Middle frontal gyrus (tissue), 1 donor: ENCODE measurements around the gene IGFN1.
"Not testable (repeated sequence)": the region's sequence is repeated elsewhere in the genome, so short reads cannot be mapped to it uniquely, and the experiment has no call there.

Source experiments
- DNase-seq: peaks from one replicate; pipeline ENCODE4 v3.0.0-alpha.2; 2015; ENCODE audit warnings: low spot score; ENCODE audit errors: extremely low spot score

Gene IGFN1

GRCh38 chr1:201163036-201163435 lies 27.6 kb upstream of the IGFN1 start:
- not testable (repeated sequence) for DNase-seq

- DNase-seq = no peak
Measured at GRCh38 chr1:201163707-201164106, 26.9 kb upstream of the IGFN1 start.

- DNase-seq = no peak
Measured at GRCh38 chr1:201164645-201165044, 26.0 kb upstream of the IGFN1 start.

- DNase-seq = no peak
Measured at GRCh38 chr1:201167041-201167991, 23.3 kb upstream of the IGFN1 start.

GRCh38 chr1:201169203-201169602 lies 21.4 kb upstream of the IGFN1 start:
- DNase-seq = no peak

- DNase-seq = no peak
Measured at GRCh38 chr1:201169971-201170532, 20.6 kb upstream of the IGFN1 start.

GRCh38 chr1:201170533-201171062 lies 20.0 kb upstream of the IGFN1 start:
- DNase-seq = peak; percentile 76

- DNase-seq = no peak
Measured at GRCh38 chr1:201171063-201172036, 19.3 kb upstream of the IGFN1 start.

GRCh38 chr1:201172326-201172725 lies 18.3 kb upstream of the IGFN1 start:
- no peak for DNase-seq

- no peak for DNase-seq
Measured at GRCh38 chr1:201172999-201173610, 17.5 kb upstream of the IGFN1 start.

GRCh38 chr1:201173736-201174135 lies 16.9 kb upstream of the IGFN1 start:
- no peak for DNase-seq

- no peak for DNase-seq
Measured at GRCh38 chr1:201175820-201176500, 14.7 kb upstream of the IGFN1 start.

- DNase-seq = no peak
Measured at GRCh38 chr1:201176940-201177339, 13.7 kb upstream of the IGFN1 start.

- DNase-seq = no peak
Measured at GRCh38 chr1:201178718-201179117, 11.9 kb upstream of the IGFN1 start.

- DNase-seq = no peak
Measured at GRCh38 chr1:201180141-201180540, 10.5 kb upstream of the IGFN1 start.

- no peak for DNase-seq
Measured at GRCh38 chr1:201180901-201181300, 9.7 kb upstream of the IGFN1 start.

- no peak for DNase-seq
Measured at GRCh38 chr1:201181323-201181722, 9.3 kb upstream of the IGFN1 start.

GRCh38 chr1:201181726-201182125 lies 8.9 kb upstream of the IGFN1 start:
- no peak for DNase-seq

GRCh38 chr1:201183209-201183608 lies 7.4 kb upstream of the IGFN1 start:
- no peak for DNase-seq

GRCh38 chr1:201183753-201184152 lies 6.9 kb upstream of the IGFN1 start:
- DNase-seq = no peak
